Frontal cortex (tissue), 4 donors: ENCODE results near the gene SMAD2. TPM values are rescaled to one million over a fixed set of nuclear protein-coding genes. Genes with fewer than 3 reads are reported as not detected.
"Not testable (repeated sequence)": the region's sequence is repeated elsewhere in the genome, so short reads cannot be mapped to it uniquely, and the experiment has no call there.

ENCODE experiments used
- DNase-seq, 2 donors: peaks; one replicate each; pipeline ENCODE4 v3.0.0; 2012; ENCODE audit warnings: low spot score in 2 of 2
- FAIRE-seq: peaks from 2 replicates; lab custom pipeline; 2012; peaks lifted over from hg19 to GRCh38; lab: Jason Lieb, UNC
- total RNA-seq: library from RNA; depleted of rRNA; stranded (reverse); fragments of >200 nt; gene quantifications from one replicate; pipeline ENCODE4 v1.2.3, GENCODE V29; 2014
- donor health status: control.
- donor health status: control.
- donor health status: control.

Gene SMAD2
- total RNA-seq, result 45.2 TPM

GRCh38 chr18:47930199-47930930 lies at the start of gene SMAD2:
TSS of gene SMAD2 (minus strand) at chr18:47930659. CDS start at chr18:47896756, 33,903 bp downstream.
- FAIRE-seq, result no peak

DNA sequence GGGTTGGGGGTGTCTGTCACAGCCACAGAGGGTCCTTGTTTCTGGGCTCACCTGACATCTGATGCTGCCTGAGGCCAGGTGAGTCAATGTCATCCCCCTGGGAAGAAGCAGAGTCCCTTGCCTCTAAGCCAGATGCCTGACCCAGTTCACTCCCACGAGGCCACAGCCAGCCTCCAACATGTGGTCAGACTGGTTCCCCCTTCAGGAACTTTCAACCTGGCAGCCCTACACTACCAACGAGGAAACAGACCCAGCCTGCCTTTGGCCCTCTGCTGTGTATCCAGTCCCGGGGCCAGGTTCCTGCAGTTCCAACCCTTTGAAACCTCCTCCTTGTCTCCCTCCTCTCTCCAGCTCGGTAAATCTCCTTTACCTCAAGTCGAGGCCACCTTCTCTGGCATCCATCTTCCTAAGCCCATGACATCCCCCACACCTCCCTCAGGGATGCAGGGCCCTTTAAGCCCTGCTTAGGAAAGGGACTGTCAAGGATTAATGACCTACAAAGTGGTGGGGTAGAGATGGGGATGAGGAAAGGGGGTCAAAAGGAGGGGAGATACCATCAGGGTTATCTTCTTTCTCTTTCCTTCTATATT lies 49.2 kb upstream of the SMAD2 start:
- FAIRE-seq, result no peak
- no peak for DNase-seq

More at GRCh38 chr18:47930199-47930930, at the start of gene SMAD2:
- peak; percentile 70 to 81 for DNase-seq

GRCh38 chr18:47978603-47979002 lies 48.1 kb upstream of the SMAD2 start:
- no peak for DNase-seq
- FAIRE-seq, result no peak

- FAIRE-seq (no peak), DNase-seq (no peak)
These were observed 47.7 kb upstream of the SMAD2 start for GRCh38 chr18:47978141-47978540.

DNA sequence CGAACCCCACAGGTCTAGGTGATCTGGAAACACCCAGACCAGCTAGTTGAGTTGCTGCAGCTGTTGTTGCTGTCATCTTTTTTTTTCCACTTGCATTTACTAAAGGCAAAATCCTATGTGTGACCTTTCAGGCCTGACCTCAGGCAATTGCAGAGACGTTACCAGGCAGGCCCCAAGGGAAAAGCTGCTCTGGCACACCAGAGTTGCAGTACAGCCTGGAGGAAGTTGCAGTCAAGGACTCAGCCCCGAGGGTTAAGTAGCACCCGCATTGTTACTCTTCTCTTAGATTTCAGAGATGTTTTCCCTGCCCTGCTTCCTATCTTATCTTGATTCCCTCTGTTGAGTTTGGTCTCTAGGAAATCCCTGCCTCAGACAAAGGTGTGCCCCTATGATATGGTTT lies 45.2 kb upstream of the SMAD2 start:
- no peak for FAIRE-seq
- no peak for DNase-seq

DNA sequence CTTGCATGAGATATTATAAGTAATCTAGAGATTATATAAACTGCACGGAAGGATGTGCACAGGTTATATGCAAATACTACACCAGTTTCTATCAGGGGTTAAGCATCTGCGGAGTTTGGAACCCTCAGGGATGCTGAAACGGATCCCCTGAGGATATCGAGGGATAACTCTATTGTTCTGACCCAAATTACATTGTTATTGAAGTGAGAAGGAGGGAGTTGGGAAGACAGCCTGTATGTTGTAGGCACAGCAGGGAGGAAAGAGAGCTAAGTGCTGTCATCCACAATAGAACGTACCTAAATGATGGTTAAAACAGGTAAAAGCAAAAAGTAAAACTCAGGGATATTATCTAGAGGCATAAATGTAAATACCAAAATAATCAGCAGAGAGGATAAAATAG lies 44.6 kb upstream of the SMAD2 start:
- no peak for FAIRE-seq
- no peak for DNase-seq

GRCh38 chr18:47970664-47971531 lies 40.4 kb upstream of the SMAD2 start:
- no peak for FAIRE-seq
- DNase-seq, result no peak

- FAIRE-seq (no peak), DNase-seq (no peak)
These were observed 39.4 kb upstream of the SMAD2 start for GRCh38 chr18:47969816-47970215.

GRCh38 chr18:47968721-47969120 lies 38.3 kb upstream of the SMAD2 start:
- DNase-seq (no peak), FAIRE-seq (no peak)

GRCh38 chr18:47968006-47968676 lies 37.7 kb upstream of the SMAD2 start:
- FAIRE-seq (no peak), DNase-seq (no peak)

DNA sequence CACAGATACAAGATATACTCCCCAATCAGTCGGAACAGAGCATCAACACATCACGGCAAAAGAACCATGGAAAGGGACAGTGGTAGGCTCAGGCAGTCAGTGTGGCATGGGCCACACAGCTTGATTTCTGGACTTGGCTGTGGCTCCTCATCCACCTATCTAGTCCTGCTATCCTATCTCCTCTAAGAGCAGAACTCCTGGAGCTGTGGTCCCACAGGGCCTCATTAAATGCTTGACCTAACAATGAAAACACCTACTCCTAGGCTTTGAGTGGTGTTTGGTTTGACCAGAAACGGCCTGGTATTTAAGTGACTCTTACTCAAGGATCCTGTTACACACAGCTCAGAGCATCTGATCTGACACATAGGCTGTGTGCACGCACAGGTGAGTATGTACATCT lies 33.6 kb upstream of the SMAD2 start:
- DNase-seq, result no peak
- no peak for FAIRE-seq

- DNase-seq, FAIRE-seq: not testable (repeated sequence)
These were observed 30.5 kb upstream of the SMAD2 start for GRCh38 chr18:47961003-47961402.

- DNase-seq (peak in 1 of 2 donors; percentile 21), FAIRE-seq (no peak)
These were observed 23.0 kb upstream of the SMAD2 start for GRCh38 chr18:47953471-47953931.

DNA sequence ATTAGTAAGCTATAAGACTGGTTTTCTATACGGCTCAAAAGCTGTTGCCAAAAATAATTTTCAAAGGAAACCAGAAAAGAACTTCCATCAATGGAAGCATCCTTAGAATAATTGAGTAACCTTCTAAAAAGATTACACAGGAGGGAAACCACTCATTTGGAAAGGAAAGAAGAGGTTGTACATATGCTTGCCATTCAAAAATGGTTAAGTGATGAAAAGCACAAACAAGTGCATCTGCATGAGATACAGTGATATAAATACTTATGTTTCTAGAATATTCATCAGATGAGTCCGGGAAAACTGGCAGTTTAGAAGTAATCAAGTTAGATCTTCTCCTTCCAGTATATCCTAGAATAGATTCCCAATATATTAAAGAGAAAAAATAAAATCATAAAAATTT lies 20.1 kb upstream of the SMAD2 start:
- DNase-seq (no peak), FAIRE-seq (no peak)

- DNase-seq, result no peak
- no peak for FAIRE-seq
These were observed 18.7 kb upstream of the SMAD2 start for GRCh38 chr18:47949202-47949601.

- no peak for DNase-seq
- FAIRE-seq, result no peak
These were observed 16.4 kb upstream of the SMAD2 start for GRCh38 chr18:47946889-47947288.

GRCh38 chr18:47944972-47945852 lies 14.8 kb upstream of the SMAD2 start:
- DNase-seq (no peak), FAIRE-seq (no peak)

DNA sequence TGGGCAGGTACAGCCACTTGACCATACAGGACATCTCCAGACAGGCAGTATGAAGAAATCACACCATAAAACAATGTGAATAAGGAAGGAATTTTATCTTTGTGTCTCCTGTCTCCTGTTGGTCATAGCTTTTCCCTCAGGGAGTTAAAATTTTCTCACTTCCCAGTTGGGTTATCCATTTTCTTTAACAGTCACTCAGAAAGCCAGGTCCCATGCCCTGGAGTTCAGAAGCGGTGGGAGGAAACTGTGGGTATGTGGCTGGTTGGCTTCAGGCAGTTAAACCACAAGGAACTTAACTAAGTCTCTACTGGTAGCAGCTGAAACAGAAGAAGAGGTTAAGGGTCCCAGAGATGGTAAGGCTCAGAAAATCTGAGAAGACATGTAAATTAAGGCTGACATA lies 6.5 kb upstream of the SMAD2 start:
- DNase-seq (no peak), FAIRE-seq (no peak)
